ENCODE data around the gene ATP10B. TPM values are rescaled to one million over a fixed set of nuclear protein-coding genes. Genes with fewer than 3 reads are reported as not detected.

Gene ATP10B
- total RNA-seq, 2 donors from 2014 or later: 0.12 to 0.26 TPM

- ATAC-seq (no peak), DNase-seq (no peak)
- intact Hi-C loops (cut with DNase I): no loop called here
These were observed 312.6 kb downstream of the ATP10B start for GRCh38 chr5:160539431-160539830.

DNA sequence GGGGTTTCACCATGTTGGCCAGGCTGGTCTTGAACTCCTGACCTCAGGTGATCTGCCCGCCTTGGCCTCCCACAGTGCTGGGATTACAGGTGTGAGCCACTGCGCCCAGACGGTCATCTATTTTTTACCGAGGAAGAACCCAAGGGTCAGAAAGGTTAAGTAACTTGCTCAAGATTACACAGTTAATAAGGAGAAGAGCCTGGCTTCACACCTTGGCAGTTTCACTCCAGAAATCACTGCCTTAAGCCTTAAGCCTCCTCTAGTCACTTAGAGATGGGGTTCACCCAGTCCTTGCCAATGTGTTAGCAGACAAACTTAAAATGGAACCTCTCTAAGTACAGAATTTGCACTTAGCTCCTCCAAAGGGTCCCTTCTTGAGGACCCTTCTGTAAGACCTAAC is 314.1 kb downstream of the ATP10B start:
- DNase-seq: no peak
- ATAC-seq: no peak
- intact Hi-C loops (cut with DNase I): no loop called here

DNA sequence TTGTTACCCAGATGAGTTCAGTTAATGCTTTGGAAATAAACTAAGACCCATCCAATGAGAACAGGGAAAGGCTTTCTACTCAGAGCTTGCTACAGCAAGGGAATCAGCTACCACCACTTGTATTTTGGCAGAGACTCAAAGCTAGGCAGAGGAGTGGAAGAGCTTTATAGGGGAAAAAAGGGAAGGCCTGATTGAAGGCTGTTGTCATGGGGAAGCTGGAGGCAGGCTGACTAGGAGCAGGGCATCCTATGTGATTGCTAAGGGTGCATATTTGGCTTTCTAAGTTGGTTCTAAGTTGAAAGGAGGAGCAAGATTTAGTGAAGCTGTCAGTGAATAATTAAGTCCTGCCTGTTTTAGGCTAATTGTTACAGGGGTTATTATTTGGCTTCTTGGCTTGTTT is 314.9 kb downstream of the ATP10B start:
- ATAC-seq (no peak), DNase-seq (no peak)
- intact Hi-C loops (cut with DNase I): no loop called here

- DNase-seq: no peak
- intact Hi-C loops (cut with DNase I): no loop called here
- ATAC-seq: no peak
These were observed 317.1 kb downstream of the ATP10B start for GRCh38 chr5:160534914-160535313.

DNA sequence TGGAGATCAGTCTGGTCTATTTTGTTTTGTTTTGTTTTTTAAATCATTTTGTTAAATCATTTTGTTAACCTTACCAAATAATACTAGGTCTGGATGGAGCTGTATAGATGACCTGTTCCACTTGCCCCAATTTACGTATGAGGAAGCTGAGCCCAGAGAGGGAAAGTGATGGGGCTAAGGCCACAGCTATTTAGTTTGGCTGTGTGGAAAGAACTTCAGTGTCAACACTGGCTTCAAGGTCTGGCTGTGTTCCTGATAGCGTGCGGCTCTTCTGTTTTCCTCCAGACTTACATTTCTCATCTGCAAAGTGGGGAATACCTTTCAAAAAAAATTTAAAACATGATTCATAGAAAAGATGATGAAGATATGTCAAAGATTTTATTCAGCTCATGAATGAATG is 317.9 kb downstream of the ATP10B start:
- intact Hi-C loops (cut with DNase I): no loop called here
- DNase-seq (no peak), ATAC-seq (no peak)

- ATAC-seq: no peak
- DNase-seq: no peak
- intact Hi-C loops (cut with DNase I): no loop called here
These were observed 326.3 kb downstream of the ATP10B start for GRCh38 chr5:160525471-160526261.

DNA sequence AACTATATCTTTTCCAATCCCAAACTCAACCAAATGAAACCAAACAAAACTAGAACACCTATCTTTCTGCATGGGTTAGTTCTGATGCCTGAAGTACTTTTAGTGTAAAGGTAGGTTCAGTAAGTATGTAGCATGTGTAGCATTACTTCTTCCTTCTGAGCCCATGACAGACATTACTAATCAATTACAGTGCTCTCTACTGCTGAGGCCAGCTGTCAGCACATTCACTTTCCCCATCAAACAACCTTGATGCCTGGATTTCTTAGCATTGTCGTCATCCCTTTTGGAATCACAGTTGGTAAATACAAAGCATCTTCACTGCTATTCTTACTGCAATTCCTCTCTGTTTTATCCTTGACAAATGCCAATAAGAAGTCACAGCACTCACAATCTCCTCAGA is 327.2 kb downstream of the ATP10B start:
- ATAC-seq (no peak), DNase-seq (no peak)
- intact Hi-C loops (cut with DNase I): no loop called here

DNA sequence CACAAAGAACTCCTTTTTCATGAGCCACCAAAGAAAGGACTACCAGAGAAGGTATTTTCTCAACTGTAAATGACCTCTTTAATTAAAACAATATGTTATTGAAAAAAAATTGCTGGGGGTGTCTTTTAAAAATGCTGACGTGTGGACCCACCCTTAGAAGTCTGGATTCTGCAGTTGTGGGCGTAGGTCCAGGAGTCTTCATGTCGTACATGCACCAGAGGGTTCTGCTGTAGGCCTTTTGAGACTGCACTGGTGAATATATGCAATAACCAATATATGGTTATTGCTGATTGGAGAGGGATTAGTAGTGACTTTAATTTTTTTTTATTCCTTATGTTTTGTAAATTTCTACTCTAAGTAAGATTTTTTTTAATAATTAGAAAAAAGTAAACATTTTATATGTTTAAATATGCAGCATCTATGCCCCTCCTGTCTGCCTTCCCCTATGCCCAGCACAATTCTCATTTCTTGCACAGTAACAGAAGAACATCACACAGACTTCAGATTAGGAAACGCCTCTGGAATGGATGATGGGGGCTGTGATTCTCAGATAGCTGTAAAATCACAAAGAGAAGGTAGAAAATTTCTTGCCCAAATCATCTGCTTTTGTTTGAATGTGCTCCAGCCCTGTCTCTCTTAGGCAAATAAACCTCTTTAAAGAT is 328.4 kb downstream of the ATP10B start:
- no peak for DNase-seq
- intact Hi-C loops (cut with DNase I): no loop called here
- ATAC-seq: no peak

- intact Hi-C loops (cut with DNase I): no loop called here
- ATAC-seq (no peak), DNase-seq (no peak)
These were observed 330.7 kb downstream of the ATP10B start for GRCh38 chr5:160521392-160521663.

DNA sequence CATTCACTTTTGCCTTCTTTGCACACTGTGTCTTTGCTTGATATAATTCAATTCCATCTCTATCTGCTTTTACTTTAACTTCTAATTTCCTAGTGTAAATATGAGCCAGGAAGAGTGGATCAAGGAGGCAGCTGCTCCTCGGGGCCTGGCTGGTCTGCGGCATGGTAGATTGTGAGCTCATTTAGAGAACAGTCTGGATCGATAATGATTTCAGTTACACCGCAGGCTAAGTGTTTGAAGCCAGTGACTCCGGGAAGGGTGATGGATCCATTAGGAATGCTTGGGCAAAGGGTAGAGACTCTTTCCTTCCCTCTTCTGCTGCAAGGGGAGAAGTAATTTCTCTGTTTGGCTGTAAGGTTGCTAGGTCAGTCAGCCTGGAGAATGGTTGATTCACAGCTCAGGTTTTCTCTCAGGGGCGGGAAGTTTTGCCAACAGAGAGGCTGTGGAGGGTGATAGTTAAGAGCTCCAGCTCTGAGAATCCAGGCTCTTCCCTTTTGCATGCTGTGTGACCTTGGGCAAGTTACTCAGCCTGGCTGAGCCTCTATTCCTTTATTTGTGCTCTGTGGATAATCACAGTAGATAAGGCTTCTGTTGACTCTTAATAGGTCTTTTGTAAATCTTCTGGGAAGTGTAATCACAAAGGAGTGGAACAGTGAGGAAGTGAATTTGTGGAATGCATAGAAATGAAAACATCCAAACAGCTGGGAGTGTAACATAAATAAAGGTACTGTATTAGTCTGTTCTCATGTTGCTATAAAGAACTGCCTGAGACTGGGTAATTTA is 331.2 kb downstream of the ATP10B start:
- DNase-seq (no peak), ATAC-seq (no peak)
- intact Hi-C loops (cut with DNase I): no loop called here

GRCh38 chr5:160516696-160517530 is 335.1 kb downstream of the ATP10B start:
- ATAC-seq (no peak), DNase-seq (no peak)

DNA sequence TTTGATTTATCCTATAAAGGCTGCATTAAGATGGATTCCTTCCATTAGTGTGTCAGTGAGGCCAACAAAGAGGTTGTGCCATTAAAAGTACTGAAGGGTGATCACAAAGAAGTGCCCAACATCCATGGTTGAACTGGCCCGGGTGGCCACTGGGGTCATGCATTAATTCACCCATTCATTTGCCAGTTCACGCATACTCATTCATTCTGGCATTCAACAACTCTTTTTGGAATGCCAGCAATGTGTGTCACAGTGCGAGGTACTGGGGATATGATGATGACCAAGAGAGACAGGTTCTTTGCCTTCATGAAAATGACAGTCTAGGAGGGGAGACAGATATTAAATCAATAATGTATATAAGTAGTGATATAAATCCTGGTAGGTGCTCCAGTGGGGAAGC is 337.1 kb downstream of the ATP10B start:
- intact Hi-C loops (cut with DNase I): loop anchor here in 1 of 2 donors (10.0 kb wide), 1 partner anchor 80 kb away; no protein-coding TSS in a partner anchor
- ATAC-seq: no peak
- DNase-seq: no peak

More at GRCh38 chr5:160516696-160517530, 335.1 kb downstream of the ATP10B start:
- intact Hi-C loops (cut with DNase I): loop anchor here in 1 of 2 donors (10.0 kb wide), 1 partner anchor 82 kb away; no protein-coding TSS in a partner anchor

- intact Hi-C loops (cut with DNase I): loop anchor here in 1 of 2 donors (10.0 kb wide), 1 partner anchor 79 kb away; no protein-coding TSS in a partner anchor
- no peak for DNase-seq
These were observed 337.8 kb downstream of the ATP10B start for GRCh38 chr5:160514191-160514590.

GRCh38 chr5:160513485-160513884 is 338.5 kb downstream of the ATP10B start:
- intact Hi-C loops (cut with DNase I): loop anchor here in 1 of 2 donors (10.0 kb wide), 1 partner anchor 79 kb away; no protein-coding TSS in a partner anchor
- no peak for DNase-seq
- no peak for ATAC-seq

More at GRCh38 chr5:160514191-160514590, 337.8 kb downstream of the ATP10B start:
- ATAC-seq: no peak

Measured in left cardiac atrium (tissue), 4 donors.